B cell (primary cell): ENCODE measurements around the gene SVIP. TPM values are rescaled to one million over a fixed set of nuclear protein-coding genes. Genes with fewer than 3 reads are reported as not detected.

ENCODE experiments used
- ATAC-seq: fragments of 200-7000 bp; cut with Tn5 transposase; one replicate; pipeline ENCODE4 v1.10.0; 2021; ENCODE audit warnings: low read depth, mild to moderate bottlenecking, moderate number of reproducible peaks, moderate library complexity
- CTCF ChIA-PET: fragments of 350-600 bp; sonication (Branson Sonifier 250); formaldehyde crosslinking; loops from one replicate; lab custom pipeline; 2021; ENCODE audit warnings: antibody characterized with exemption, inconsistent platforms; lab: Charles Lee
- POLR2A ChIA-PET: fragments of 350-600 bp; sonication (Branson Sonifier 250); formaldehyde crosslinking; loops from one replicate; lab custom pipeline; 2021; ENCODE audit warnings: antibody characterized with exemption; lab: Charles Lee
- DNase-seq: peaks from one replicate; pipeline ENCODE4 v3.0.0; 2013
- H2AFZ ChIP-seq: 2 replicates; pipeline ENCODE4 v1.6.1; 2012; ENCODE audit warnings: mild to moderate bottlenecking, low read depth, low read length; ENCODE audit not compliant: insufficient read depth, poor library complexity, severe bottlenecking
- H3K27ac ChIP-seq, 2 donors: 1 replicate in 1 of 2; 2 replicates in 1 of 2; pipeline ENCODE4 v1.5.1; 2012 to 2013; ENCODE audit warnings: low read length in 2 of 2, mild to moderate bottlenecking in 2 of 2, moderate library complexity in 1 of 2
- H3K27me3 ChIP-seq, 4 experiments: fragments of 200-600 bp in 1 of 4; sonication (generic) in 1 of 4; replicated peaks in 1 of 4; 1 replicate in 2 of 4; 2 replicates in 2 of 4; pipeline versions ENCODE4 v1.6.1 to v1.7.0; 2013 to 2016; ENCODE audit warnings: low read length in 3 of 4, mild to moderate bottlenecking in 2 of 4, mixed read lengths in 1 of 4, moderate library complexity in 1 of 4; ENCODE audit not compliant: insufficient read depth in 4 of 4, control insufficient read depth in 3 of 4; ENCODE audit errors: control extremely low read depth in 1 of 4
- H3K36me3 ChIP-seq, 2 experiments: replicated peaks in 1 of 2; 1 replicate in 1 of 2; 2 replicates in 1 of 2; pipeline versions ENCODE4 v1.6.1 to v1.7.1; 2013; ENCODE audit warnings: low read length in 1 of 2; ENCODE audit not compliant: insufficient read depth in 2 of 2, control insufficient read depth in 1 of 2; ENCODE audit errors: control extremely low read depth in 1 of 2, extremely low read depth in 1 of 2
- H3K4me1 ChIP-seq, 2 donors: fragments of 200-600 bp in 1 of 2; sonication (generic) in 1 of 2; 1 replicate in 1 of 2; 2 replicates in 1 of 2; pipeline versions ENCODE4 v1.5.1 to v1.6.1; 2013 to 2017; ENCODE audit warnings: low read length in 2 of 2; ENCODE audit not compliant: control insufficient read depth in 2 of 2, insufficient read depth in 2 of 2
- H3K4me2 ChIP-seq: replicated peaks from 2 replicates; pipeline ENCODE3; 2012; ENCODE audit warnings: mild to moderate bottlenecking, low read depth, low read length; ENCODE audit not compliant: poor library complexity, severe bottlenecking
- H3K4me3 ChIP-seq, 5 experiments: fragments of 200-600 bp in 1 of 5; sonication (generic) in 1 of 5; 1 replicate in 3 of 5; 2 replicates in 2 of 5; pipeline versions ENCODE4 v1.5.1 to v1.7.0; 2011 to 2016; ENCODE audit warnings: low read length in 4 of 5, mild to moderate bottlenecking in 4 of 5, low read depth in 2 of 5, control low read depth in 1 of 5, moderate library complexity in 1 of 5; ENCODE audit not compliant: insufficient read depth in 1 of 5; ENCODE audit errors: control extremely low read depth in 1 of 5, extremely low read depth in 1 of 5
- H3K79me2 ChIP-seq: fragments of 200-600 bp; sonication (generic); one replicate; pipeline ENCODE4 v1.6.0; 2016; ENCODE audit warnings: low read length; ENCODE audit not compliant: control insufficient read depth, insufficient read depth
- H3K9ac ChIP-seq: fragments of 200-600 bp; sonication (generic); 2 replicates; pipeline ENCODE4 v1.6.1; 2017; ENCODE audit warnings: mild to moderate bottlenecking, low read length, moderate library complexity
- H3K9me3 ChIP-seq, 3 donors: one replicate each; pipeline versions ENCODE4 v1.6.1 to v1.7.1; 2013; ENCODE audit warnings: low read length in 2 of 3; ENCODE audit not compliant: control insufficient read depth in 2 of 3, insufficient read depth in 1 of 3; ENCODE audit errors: control extremely low read depth in 1 of 3
- H4K20me1 ChIP-seq: 2 replicates; pipeline ENCODE4 v1.6.0; 2012; ENCODE audit warnings: mild to moderate bottlenecking, low read length; ENCODE audit not compliant: insufficient read depth, control insufficient read depth, poor library complexity, severe bottlenecking
- H3K27ac Mint-ChIP-seq: one replicate; pipeline ENCODE4 v1.8.0; 2021; ENCODE audit warnings: mixed read lengths
- H3K27me3 Mint-ChIP-seq: one replicate; pipeline ENCODE4 v1.8.0; 2021; ENCODE audit warnings: mixed read lengths
- H3K4me1 Mint-ChIP-seq: one replicate; pipeline ENCODE4 v1.8.0; 2021; ENCODE audit warnings: mixed read lengths
- H3K4me3 Mint-ChIP-seq: one replicate; pipeline ENCODE4 v1.8.0; 2021; ENCODE audit warnings: mixed read lengths
- H3K9me3 Mint-ChIP-seq: one replicate; pipeline ENCODE4 v1.8.0; 2022; ENCODE audit warnings: mixed read lengths; ENCODE audit not compliant: insufficient read depth
- EZH2 ChIP-seq: IDR thresholded peaks from 2 replicates; pipeline ENCODE4 v1.6.1; 2012; ENCODE audit warnings: borderline replicate concordance, low read depth, mild to moderate bottlenecking, moderate library complexity, low read length; ENCODE audit not compliant: insufficient read depth, poor library complexity, severe bottlenecking
- WGBS: methylation state at CpG from one replicate; pipeline ENCODE4 v1.1.5; 2013; ENCODE audit warnings: missing lambda C conversion rate; ENCODE audit not compliant: insufficient coverage; 5-methylcytosine and 5-hydroxymethylcytosine counted together
- intact Hi-C: fragments of 100-400 bp; cut with micrococcal nuclease; formaldehyde crosslinking; loops from one replicate; pipeline ENCODE4 v1.10.0; 2022
- polyA plus RNA-seq: library from polyadenylated mRNA; depleted of rRNA; stranded (reverse); fragments of >200 nt; gene quantifications from 2 replicates; pipeline ENCODE4 v1.2.3, GENCODE V29; 2012
- total RNA-seq, 2 donors: library from RNA; stranded (reverse); fragments of 120-200 nt in 1 of 2; gene quantifications; 1 replicate in 1 of 2; 2 replicates in 1 of 2; pipeline versions ENCODE4 v1.2.3 to v1.2.4, GENCODE V29; 2013 to 2022
- TF ChIP-seq, protein P1 (sequence below): fragments of 200-600 bp; IDR thresholded peaks from one replicate; pipeline ENCODE4 v1.8.0; 2022; ENCODE audit warnings: antibody characterized with exemption, mild to moderate bottlenecking

SVIP gene
- total and polyA plus RNA-seq, 2 donors (not counting 1 experiment from before 2014, with no cell fraction given) = 5.6 to 20.4 TPM

DNA sequence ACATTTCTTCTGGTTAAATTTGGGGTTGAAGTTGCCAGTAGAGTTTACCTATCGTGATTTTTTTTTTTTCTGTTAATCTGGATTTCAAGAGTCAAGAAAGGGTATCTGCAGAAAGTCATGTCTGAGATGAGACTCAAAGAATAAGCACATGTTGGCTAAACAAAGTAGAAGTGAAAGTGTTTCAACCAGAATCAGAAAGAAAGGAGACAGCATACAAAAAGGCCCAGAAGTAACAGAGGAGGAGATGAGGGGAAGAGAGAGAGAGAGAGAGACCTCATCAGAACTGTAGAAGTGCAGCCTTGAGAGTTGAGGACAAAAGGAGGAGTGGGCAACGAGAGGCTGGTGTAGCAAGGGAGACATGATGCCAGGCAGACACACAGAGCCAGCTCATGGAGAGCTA, 54.9 kb downstream of the SVIP start:
- intact Hi-C loops = no loop called here
- ATAC-seq = no peak
- Histone ChIP-seq H3K4me3 (no peak overlapping the region), H3K4me2 (no peak overlapping the region), H4K20me1 (no peaks in the 10 kb centered on the region), H3K27me3 (no peaks in the 10 kb centered on the region), H3K79me2 (no peaks in the 10 kb centered on the region), H3K4me1 (no peaks in the 10 kb centered on the region), H3K9ac (no peak overlapping the region), H3K27ac (no peak overlapping the region), H2AFZ (no peak overlapping the region), H3K36me3 (no peaks in the 10 kb centered on the region), H3K9me3 (no peaks in the 10 kb centered on the region)
- ChIA-PET CTCF (interaction anchor here (4.3 kb wide), 1 partner anchor 12 kb away, joined by 27 read pairs; no protein-coding TSS in a partner anchor), POLR2A (no interaction called here)
- Mint-ChIP-seq H3K27me3 (peaks cover 7% of the 10 kb centered on the region), H3K9me3 (no peaks in the 10 kb centered on the region), H3K27ac (no peak overlapping the region), H3K4me1 (no peaks in the 10 kb centered on the region), H3K4me3 (no peak overlapping the region)
- TF ChIP-seq, protein P1, sequence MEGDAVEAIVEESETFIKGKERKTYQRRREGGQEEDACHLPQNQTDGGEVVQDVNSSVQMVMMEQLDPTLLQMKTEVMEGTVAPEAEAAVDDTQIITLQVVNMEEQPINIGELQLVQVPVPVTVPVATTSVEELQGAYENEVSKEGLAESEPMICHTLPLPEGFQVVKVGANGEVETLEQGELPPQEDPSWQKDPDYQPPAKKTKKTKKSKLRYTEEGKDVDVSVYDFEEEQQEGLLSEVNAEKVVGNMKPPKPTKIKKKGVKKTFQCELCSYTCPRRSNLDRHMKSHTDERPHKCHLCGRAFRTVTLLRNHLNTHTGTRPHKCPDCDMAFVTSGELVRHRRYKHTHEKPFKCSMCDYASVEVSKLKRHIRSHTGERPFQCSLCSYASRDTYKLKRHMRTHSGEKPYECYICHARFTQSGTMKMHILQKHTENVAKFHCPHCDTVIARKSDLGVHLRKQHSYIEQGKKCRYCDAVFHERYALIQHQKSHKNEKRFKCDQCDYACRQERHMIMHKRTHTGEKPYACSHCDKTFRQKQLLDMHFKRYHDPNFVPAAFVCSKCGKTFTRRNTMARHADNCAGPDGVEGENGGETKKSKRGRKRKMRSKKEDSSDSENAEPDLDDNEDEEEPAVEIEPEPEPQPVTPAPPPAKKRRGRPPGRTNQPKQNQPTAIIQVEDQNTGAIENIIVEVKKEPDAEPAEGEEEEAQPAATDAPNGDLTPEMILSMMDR = no peak
- no peak for TF ChIP-seq EZH2
- 86% methylated on average over 2 of the region's 2 CpGs for WGBS
- DNase-seq = no peak

- Histone ChIP-seq H3K27ac (no peak overlapping the region), H3K4me2 (no peak overlapping the region), H2AFZ (no peak overlapping the region), H3K4me1 (no peaks in the 10 kb centered on the region), H3K27me3 (no peaks in the 10 kb centered on the region), H3K4me3 (no peak overlapping the region), H3K9ac (no peak overlapping the region), H4K20me1 (no peaks in the 10 kb centered on the region), H3K79me2 (no peaks in the 10 kb centered on the region), H3K36me3 (no peaks in the 10 kb centered on the region), H3K9me3 (no peaks in the 10 kb centered on the region)
- POLR2A ChIA-PET = no interaction called here
- Mint-ChIP-seq H3K27ac (no peak overlapping the region), H3K9me3 (no peaks in the 10 kb centered on the region), H3K4me3 (no peak overlapping the region), H3K4me1 (no peaks in the 10 kb centered on the region), H3K27me3 (peaks cover 6% of the 10 kb centered on the region)
- 87% methylated on average over 1 of the region's 1 CpG for WGBS
- CTCF ChIA-PET = interaction anchor here (1.7 kb wide), 1 partner anchor 19 kb away, joined by 4 read pairs; no protein-coding TSS in a partner anchor
- TF ChIP-seq, protein P1 = no peak
- TF ChIP-seq EZH2 = no peak
- intact Hi-C loops = no loop called here
- ATAC-seq (no peak), DNase-seq (no peak)
Observed at GRCh38 chr11:22769081-22769480, 60.5 kb downstream of the SVIP start.

Other genes starting within 250 kb of the SVIP start
- gene FANCF, start 204.0 kb downstream of the SVIP start, total RNA-seq = 26.6 TPM in 2 replicates
- gene FANCF, start 204.0 kb downstream of the SVIP start, polyA plus RNA-seq = 3.1 and 4.3 TPM in 2 replicates
- gene GAS2, start 163.2 kb downstream of the SVIP start, total RNA-seq = 4.5 and 6.5 TPM in 2 replicates
- gene GAS2, start 163.2 kb downstream of the SVIP start, polyA plus RNA-seq = 2.1 and 2.5 TPM in 2 replicates
- not detected in 2 replicates for gene CCDC179, start 30.7 kb upstream of the SVIP start, total RNA-seq
- not detected in 2 replicates for gene CCDC179, start 30.7 kb upstream of the SVIP start, polyA plus RNA-seq